Testis (tissue), 2 donors: ENCODE measurements around the gene MEF2A.

Source experiments
- CTCF ChIP-seq, 3 experiments: fragments of 450-650 bp in 2 of 3; fragments of 200-600 bp in 1 of 3; sonication (generic) in 1 of 3; IDR thresholded peaks; one replicate each; pipeline ENCODE4 v1.5.1; 2016 to 2019; ENCODE audit warnings: antibody characterized with exemption in 3 of 3, mild to moderate bottlenecking in 2 of 3, moderate library complexity in 1 of 3
- POLR2A ChIP-seq: fragments of 450-650 bp; IDR thresholded peaks from one replicate; pipeline ENCODE4 v1.6.1; 2017; ENCODE audit warnings: antibody characterized with exemption, mild to moderate bottlenecking, moderate library complexity

GRCh38 chr15:99593070-99593469 is 27.3 kb downstream of the MEF2A start:
- TF ChIP-seq CTCF (IDR thresholded peaks at IDR 0.05) (no peak), POLR2A (no peak)
